SK-N-SH treated with all-trans-retinoic acid at 6 μM for 48 hours (cell line): ENCODE measurements around the gene SF1.

Experiments used
- ATAC-seq: fragments of 200-7000 bp; cut with Tn5 transposase; 3 replicates; pipeline ENCODE4 v1.9.1; 2020; ENCODE audit warnings: mild to moderate bottlenecking, moderate library complexity
- ARNTL ChIP-seq: fragments of 450-650 bp; formaldehyde crosslinking; IDR thresholded peaks from 2 replicates; pipeline ENCODE4 v1.5.0; 2020; ENCODE audit warnings: low read depth, mild to moderate bottlenecking, moderate library complexity, borderline replicate concordance
- BACH2 ChIP-seq: fragments of 250-450 bp; sonication (Bioruptor Pico); IDR thresholded peaks from 2 replicates; pipeline ENCODE4 v1.9.0; 2021; ENCODE audit warnings: mild to moderate bottlenecking, borderline replicate concordance
- CREB5 ChIP-seq: fragments of 250-450 bp; sonication (Bioruptor Pico); IDR thresholded peaks from 2 replicates; pipeline ENCODE4 v1.5.1; 2020; ENCODE audit warnings: low read depth, mild to moderate bottlenecking, moderate library complexity
- CSDC2 ChIP-seq: fragments of 250-450 bp; sonication (Bioruptor Pico); IDR thresholded peaks from 2 replicates; pipeline ENCODE4 v1.5.0; 2020; ENCODE audit warnings: mild to moderate bottlenecking, moderate library complexity
- ESRRG ChIP-seq: fragments of 250-450 bp; sonication (Bioruptor Pico); IDR thresholded peaks from 2 replicates; pipeline ENCODE4 v1.6.1; 2021; ENCODE audit warnings: mild to moderate bottlenecking
- GLIS3 ChIP-seq: fragments of 250-450 bp; sonication (Bioruptor Pico); IDR thresholded peaks from 2 replicates; pipeline ENCODE4 v1.5.0; 2020; ENCODE audit warnings: mild to moderate bottlenecking, moderate library complexity
- OSR1 ChIP-seq: fragments of 250-450 bp; sonication (Bioruptor Pico); IDR thresholded peaks from 2 replicates; pipeline ENCODE4 v1.8.0; 2022; ENCODE audit warnings: moderate library complexity, mild to moderate bottlenecking, inconsistent platforms
- PPARA ChIP-seq: fragments of 250-450 bp; sonication (Bioruptor Pico); IDR thresholded peaks from 2 replicates; pipeline ENCODE4 v1.5.0; 2020; ENCODE audit warnings: mild to moderate bottlenecking, borderline replicate concordance
- RARB ChIP-seq: fragments of 250-450 bp; sonication (Bioruptor Pico); IDR thresholded peaks from 2 replicates; pipeline ENCODE4 v1.8.0; 2021; ENCODE audit warnings: mild to moderate bottlenecking, moderate library complexity
- SNAI2 ChIP-seq: fragments of 250-450 bp; sonication (Bioruptor Pico); IDR thresholded peaks from 2 replicates; pipeline ENCODE4 v1.5.0; 2020; ENCODE audit warnings: mild to moderate bottlenecking, moderate library complexity
- TCF4 ChIP-seq: fragments of 250-450 bp; sonication (Bioruptor Pico); IDR thresholded peaks from 2 replicates; pipeline ENCODE4 v1.8.0; 2021; ENCODE audit warnings: mild to moderate bottlenecking, moderate library complexity, borderline replicate concordance
- TOX ChIP-seq: fragments of 250-450 bp; sonication (Bioruptor Pico); IDR thresholded peaks from 2 replicates; pipeline ENCODE4 v1.8.0; 2021; ENCODE audit warnings: mild to moderate bottlenecking, moderate library complexity, borderline replicate concordance
- ZC3H10 ChIP-seq: fragments of 250-450 bp; sonication (Bioruptor Pico); IDR thresholded peaks from 2 replicates; pipeline ENCODE4 v1.5.1; 2021; ENCODE audit warnings: mild to moderate bottlenecking, moderate library complexity
- ZFP3 ChIP-seq: fragments of 250-450 bp; sonication (Bioruptor Pico); IDR thresholded peaks from 2 replicates; pipeline ENCODE4 v1.5.0; 2020; ENCODE audit warnings: mild to moderate bottlenecking, moderate library complexity
- ZFP30 ChIP-seq: fragments of 450-650 bp; formaldehyde crosslinking; IDR thresholded peaks from 2 replicates; pipeline ENCODE4 v1.5.0; 2022; ENCODE audit warnings: mild to moderate bottlenecking, moderate library complexity
- ZNF565 ChIP-seq: fragments of 450-650 bp; formaldehyde crosslinking; conservative IDR thresholded peaks from 2 replicates; pipeline ENCODE4 v1.5.0; 2020; ENCODE audit warnings: low read depth, mild to moderate bottlenecking, moderate library complexity
- ZNF70 ChIP-seq: fragments of 450-650 bp; formaldehyde crosslinking; IDR thresholded peaks from 2 replicates; pipeline ENCODE4 v1.5.0; 2020; ENCODE audit warnings: mild to moderate bottlenecking, moderate library complexity
- ZNF8 ChIP-seq: fragments of 450-650 bp; formaldehyde crosslinking; IDR thresholded peaks from 2 replicates; pipeline ENCODE4 v1.5.0; 2020; ENCODE audit warnings: mild to moderate bottlenecking, moderate library complexity
- TF ChIP-seq, protein P1 (sequence below): fragments of 250-450 bp; sonication (Bioruptor Pico); IDR thresholded peaks from 2 replicates; pipeline ENCODE4 v1.8.0; 2021; ENCODE audit warnings: low read depth, mild to moderate bottlenecking, moderate library complexity, borderline replicate concordance
- TF ChIP-seq, protein P2 (sequence below): fragments of 250-450 bp; sonication (Bioruptor Pico); IDR thresholded peaks from 2 replicates; pipeline ENCODE4 v1.8.0; 2020; ENCODE audit warnings: mild to moderate bottlenecking, moderate library complexity, borderline replicate concordance

The SF1 gene

GRCh38 chr11:64799256-64799622, 20.9 kb upstream of the SF1 start (continued):
- TF ChIP-seq, protein P1, sequence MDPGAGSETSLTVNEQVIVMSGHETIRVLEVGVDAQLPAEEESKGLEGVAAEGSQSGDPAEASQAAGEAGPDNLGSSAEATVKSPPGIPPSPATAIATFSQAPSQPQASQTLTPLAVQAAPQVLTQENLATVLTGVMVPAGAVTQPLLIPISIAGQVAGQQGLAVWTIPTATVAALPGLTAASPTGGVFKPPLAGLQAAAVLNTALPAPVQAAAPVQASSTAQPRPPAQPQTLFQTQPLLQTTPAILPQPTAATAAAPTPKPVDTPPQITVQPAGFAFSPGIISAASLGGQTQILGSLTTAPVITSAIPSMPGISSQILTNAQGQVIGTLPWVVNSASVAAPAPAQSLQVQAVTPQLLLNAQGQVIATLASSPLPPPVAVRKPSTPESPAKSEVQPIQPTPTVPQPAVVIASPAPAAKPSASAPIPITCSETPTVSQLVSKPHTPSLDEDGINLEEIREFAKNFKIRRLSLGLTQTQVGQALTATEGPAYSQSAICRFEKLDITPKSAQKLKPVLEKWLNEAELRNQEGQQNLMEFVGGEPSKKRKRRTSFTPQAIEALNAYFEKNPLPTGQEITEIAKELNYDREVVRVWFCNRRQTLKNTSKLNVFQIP (CRISPR knock-in tag) = no peak
- no peak for TF ChIP-seq PPARA (CRISPR knock-in tag)
- TF ChIP-seq CSDC2 (CRISPR knock-in tag) = no peak
- no peak for TF ChIP-seq ESRRG
- TF ChIP-seq, protein P2, sequence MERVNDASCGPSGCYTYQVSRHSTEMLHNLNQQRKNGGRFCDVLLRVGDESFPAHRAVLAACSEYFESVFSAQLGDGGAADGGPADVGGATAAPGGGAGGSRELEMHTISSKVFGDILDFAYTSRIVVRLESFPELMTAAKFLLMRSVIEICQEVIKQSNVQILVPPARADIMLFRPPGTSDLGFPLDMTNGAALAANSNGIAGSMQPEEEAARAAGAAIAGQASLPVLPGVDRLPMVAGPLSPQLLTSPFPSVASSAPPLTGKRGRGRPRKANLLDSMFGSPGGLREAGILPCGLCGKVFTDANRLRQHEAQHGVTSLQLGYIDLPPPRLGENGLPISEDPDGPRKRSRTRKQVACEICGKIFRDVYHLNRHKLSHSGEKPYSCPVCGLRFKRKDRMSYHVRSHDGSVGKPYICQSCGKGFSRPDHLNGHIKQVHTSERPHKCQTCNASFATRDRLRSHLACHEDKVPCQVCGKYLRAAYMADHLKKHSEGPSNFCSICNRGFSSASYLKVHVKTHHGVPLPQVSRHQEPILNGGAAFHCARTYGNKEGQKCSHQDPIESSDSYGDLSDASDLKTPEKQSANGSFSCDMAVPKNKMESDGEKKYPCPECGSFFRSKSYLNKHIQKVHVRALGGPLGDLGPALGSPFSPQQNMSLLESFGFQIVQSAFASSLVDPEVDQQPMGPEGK (CRISPR knock-in tag) = no peak
- TF ChIP-seq ZC3H10 = no peak
- no peak for TF ChIP-seq ZNF565 (CRISPR knock-in tag)

- TF ChIP-seq CREB5 (CRISPR knock-in tag) (no peak), TCF4 (CRISPR knock-in tag) (no peak), ZNF70 (no peak), RARB (CRISPR knock-in tag) (no peak), ARNTL (CRISPR knock-in tag) (no peak), ZNF8 (CRISPR knock-in tag) (no peak), ZNF565 (CRISPR knock-in tag) (no peak), PPARA (CRISPR knock-in tag) (no peak), BACH2 (CRISPR knock-in tag) (no peak), SNAI2 (CRISPR knock-in tag) (no peak), OSR1 (CRISPR knock-in tag) (no peak)
- TF ChIP-seq, protein P1 (CRISPR knock-in tag) = no peak
- TF ChIP-seq, protein P2 (CRISPR knock-in tag) = no peak
- TF ChIP-seq, all 23 proteins: peak for 0
- no peak for ATAC-seq
Observed at GRCh38 chr11:64796757-64797541, 18.6 kb upstream of the SF1 start.

GRCh38 chr11:64796047-64796756, 17.9 kb upstream of the SF1 start:
- ATAC-seq = no peak
- TF ChIP-seq ARNTL (CRISPR knock-in tag) (no peak), ZFP3 (CRISPR knock-in tag) (no peak), ZNF8 (CRISPR knock-in tag) (no peak), TOX (CRISPR knock-in tag) (no peak), ZFP30 (no peak), ZC3H10 (no peak), ZNF70 (no peak), ESRRG (no peak), CSDC2 (CRISPR knock-in tag) (no peak), SNAI2 (CRISPR knock-in tag) (no peak), RARB (CRISPR knock-in tag) (no peak), OSR1 (CRISPR knock-in tag) (no peak), GLIS3 (CRISPR knock-in tag) (no peak), BACH2 (CRISPR knock-in tag) (no peak), TCF4 (CRISPR knock-in tag) (no peak), PPARA (CRISPR knock-in tag) (no peak), CREB5 (CRISPR knock-in tag) (no peak)
- TF ChIP-seq, protein P1 (CRISPR knock-in tag) = no peak
- TF ChIP-seq, protein P2 (CRISPR knock-in tag) = no peak
